Activated T-cell treated with anti-CD3 and anti-CD28 coated beads, Interleukin-2, amount 50 U/mL, for 72 hours (primary cell): ENCODE data around the gene PANK4. TPM values are rescaled to one million over a fixed set of nuclear protein-coding genes. Genes with fewer than 3 reads are reported as not detected.
A peak's percentile ranks its signal among the peaks of the same experiment; 100 is the strongest.
"Not testable (repeated sequence)": the region's sequence is repeated elsewhere in the genome, so short reads cannot be mapped to it uniquely, and the experiment has no call there.

Source experiments
- ATAC-seq, 2 donors: fragments of 150-1000 bp; cut with Tn5 transposase; replicated peaks in 1 of 2; 2 replicates each; pipeline ENCODE4 v1.10.0; 2021; ENCODE audit warnings: moderate library complexity in 2 of 2, mild to moderate bottlenecking in 1 of 2
- DNase-seq, 2 donors: peaks; one replicate each; pipeline ENCODE4 v3.0.0; 2021 to 2022; ENCODE audit warnings: mixed read lengths in 1 of 2
- H3K27ac Mint-ChIP-seq: one replicate; pipeline ENCODE4 v1.8.0; 2022; ENCODE audit warnings: mild to moderate bottlenecking, moderate library complexity, mixed read lengths
- H3K27me3 Mint-ChIP-seq: one replicate; pipeline ENCODE4 v1.8.0; 2022; ENCODE audit warnings: low read depth, mixed read lengths
- H3K36me3 Mint-ChIP-seq, 2 donors: one replicate each; pipeline ENCODE4 v1.8.0; 2022; ENCODE audit warnings: mixed read lengths in 2 of 2, mild to moderate bottlenecking in 1 of 2; ENCODE audit not compliant: insufficient read depth in 2 of 2
- H3K4me1 Mint-ChIP-seq: one replicate; pipeline ENCODE4 v1.8.0; 2022; ENCODE audit warnings: low read depth, mixed read lengths
- H3K4me3 Mint-ChIP-seq, 2 donors: one replicate each; pipeline ENCODE4 v1.8.0; 2022; ENCODE audit warnings: mild to moderate bottlenecking in 2 of 2, mixed read lengths in 2 of 2, moderate library complexity in 2 of 2
- H3K9me3 Mint-ChIP-seq, 2 donors: one replicate each; pipeline ENCODE4 v1.8.0; 2022; ENCODE audit warnings: mixed read lengths in 2 of 2
- total RNA-seq, 2 donors: library from RNA; stranded (reverse); gene quantifications; one replicate each; pipeline ENCODE4 v1.2.3, GENCODE V29; 2022

The PANK4 gene
- total RNA-seq, 2 donors from 2014 or later = 44.6 to 49.7 TPM

DNA sequence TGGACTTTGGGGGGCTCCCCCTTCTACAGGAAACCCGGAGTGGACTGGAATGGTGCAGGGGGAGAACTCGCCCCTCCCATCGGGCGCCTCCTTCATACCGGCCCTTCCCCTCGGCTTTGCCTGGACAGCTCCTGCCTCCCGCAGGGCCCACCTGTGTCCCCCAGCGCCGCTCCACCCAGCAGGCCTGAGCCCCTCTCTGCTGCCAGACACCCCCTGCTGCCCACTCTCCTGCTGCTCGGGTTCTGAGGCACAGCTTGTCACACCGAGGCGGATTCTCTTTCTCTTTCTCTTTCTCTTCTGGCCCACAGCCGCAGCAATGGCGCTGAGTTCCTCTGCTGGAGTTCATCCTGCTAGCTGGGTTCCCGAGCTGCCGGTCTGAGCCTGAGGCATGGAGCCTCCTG is 29.9 kb upstream of the PANK4 start, which contains the start of gene TNFRSF14:
TNFRSF14 (plus strand) TSS at position 95 of the 401 bp plus-strand sequence; CDS start at position 389, 294 bp downstream.
- Mint-ChIP-seq H3K9me3 (no peaks in the 10 kb centered on the region), H3K4me3 (peak within 1 kb of the TSS; percentile 99), H3K36me3 (peaks cover 8 to 11% of the 10 kb centered on the region in 2 donors), H3K27ac (peak within 1 kb of the TSS; percentile 92), H3K4me1 (peaks cover 40% of the 10 kb centered on the region), H3K27me3 (no peaks in the 10 kb centered on the region)
- peak; percentile 65 to 69 for ATAC-seq
- DNase-seq = peak; percentile 72 to 78

DNA sequence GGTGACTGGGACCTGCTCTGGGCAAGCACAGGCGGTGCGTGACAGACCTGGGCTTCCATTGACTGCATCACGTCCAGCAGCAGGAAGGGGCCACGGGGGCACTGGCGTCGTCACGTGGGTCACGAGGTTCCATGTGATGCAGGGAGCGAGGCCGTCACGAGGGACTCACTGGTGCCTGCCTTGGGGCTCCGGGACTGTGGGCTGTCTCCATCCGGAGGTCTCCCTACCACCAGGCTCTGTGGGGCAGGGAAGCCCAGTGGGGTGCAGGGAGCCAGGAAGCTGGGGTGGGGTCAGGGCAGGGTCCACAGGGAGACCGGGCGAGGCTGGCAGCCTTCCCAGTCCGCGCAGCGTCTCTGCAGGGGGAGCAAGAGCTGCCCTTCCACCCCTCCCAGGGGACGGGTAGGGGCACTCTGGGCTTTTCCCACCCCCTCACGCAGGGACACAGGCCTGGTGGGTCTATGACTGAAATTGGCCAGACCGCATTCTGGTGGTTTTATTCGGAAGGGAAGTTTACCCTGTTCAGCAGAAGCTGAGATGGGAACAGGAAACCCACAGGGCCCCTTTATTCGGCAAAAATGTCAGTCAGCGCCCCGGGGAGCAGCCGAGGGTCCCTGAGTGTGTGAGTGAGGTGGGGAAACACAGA is 29.4 kb upstream of the PANK4 start:
- Mint-ChIP-seq H3K9me3 (no peaks in the 10 kb centered on the region), H3K27me3 (no peaks in the 10 kb centered on the region), H3K4me3 (peak overlapping the region; percentile 99), H3K36me3 (peaks cover 6 to 11% of the 10 kb centered on the region in 2 donors), H3K4me1 (peaks cover 37% of the 10 kb centered on the region), H3K27ac (peak overlapping the region; percentile 92)
- peak; percentile 81 to 85 for DNase-seq
- peak; percentile 73 to 76 for ATAC-seq

DNA sequence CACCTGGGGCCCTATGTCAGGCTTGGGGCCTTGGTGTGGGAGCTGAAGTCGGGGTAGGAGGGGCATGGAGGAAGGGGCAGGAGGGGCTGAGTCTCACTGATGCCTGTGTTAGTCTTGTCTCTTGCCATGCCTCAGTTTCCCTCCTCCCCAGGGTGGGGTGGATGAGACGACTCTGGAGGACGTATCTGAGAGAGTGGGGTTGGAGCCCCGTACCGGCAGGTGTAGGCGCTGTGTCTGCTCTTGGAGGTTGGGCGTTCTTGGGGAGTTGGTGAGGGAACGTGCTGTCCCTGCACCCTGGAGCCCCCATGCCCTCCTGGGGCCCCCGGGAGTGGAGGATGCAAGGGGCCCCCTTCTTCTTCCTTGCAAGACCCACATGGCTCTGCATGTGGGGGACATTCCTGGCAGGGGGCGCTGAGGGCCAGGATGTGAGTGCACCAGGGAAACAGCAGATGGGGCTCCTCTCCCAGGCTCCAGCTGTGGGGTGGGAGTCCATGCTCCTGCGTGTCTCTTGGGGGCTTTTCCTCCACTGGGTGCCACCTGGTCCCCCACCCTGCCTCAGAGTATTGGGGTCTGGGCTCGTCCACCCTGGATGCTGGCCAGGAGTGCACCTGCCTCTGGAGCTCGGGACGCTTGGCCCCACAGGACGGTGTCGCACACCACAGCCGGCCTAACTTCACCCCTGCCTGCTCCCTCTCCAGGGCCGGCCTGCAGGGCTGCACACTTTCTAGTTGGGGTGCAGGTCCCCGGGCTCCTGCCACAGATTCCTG is 28.4 kb upstream of the PANK4 start:
- H3K9me3 Mint-ChIP-seq = no peaks in the 10 kb centered on the region
- peaks cover 41% of the 10 kb centered on the region for H3K4me1 Mint-ChIP-seq
- peak; percentile 51 to 60 for DNase-seq

DNA sequence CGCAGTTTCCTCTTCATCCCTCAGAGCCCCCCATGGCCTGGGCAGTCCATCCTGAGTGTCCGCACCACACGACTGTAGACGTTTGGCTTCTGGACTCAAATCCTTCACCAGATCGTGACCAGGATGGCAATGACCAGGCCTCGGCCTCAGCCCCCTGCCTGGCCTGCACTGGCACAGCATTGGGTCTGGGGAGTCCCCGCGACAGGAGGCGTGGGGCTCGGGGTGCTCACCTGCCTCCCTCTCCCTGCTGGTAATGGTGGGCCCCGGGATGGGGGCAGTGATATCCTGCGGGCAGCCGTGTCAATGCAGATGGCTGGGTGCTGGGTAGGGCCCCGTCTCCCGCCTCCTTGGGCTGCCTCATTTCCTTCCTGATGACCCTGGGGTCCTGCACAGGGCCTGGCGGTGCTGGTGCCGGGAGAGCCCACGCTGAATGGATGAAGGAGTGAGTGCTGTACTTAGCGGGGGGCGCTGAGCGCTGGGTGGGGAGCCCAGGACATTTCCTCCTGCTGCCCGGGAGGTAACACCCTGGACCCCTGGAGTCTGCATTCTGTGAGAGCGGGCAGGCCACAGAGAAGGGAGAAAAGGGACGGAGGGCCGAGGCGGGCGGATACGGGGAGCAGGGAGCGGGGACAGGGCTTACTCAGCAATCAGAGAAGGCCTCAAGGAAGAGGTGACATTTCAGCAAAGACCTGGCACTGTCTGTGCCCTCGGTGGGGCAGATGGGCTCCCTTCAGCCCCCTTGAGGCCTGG is 27.6 kb upstream of the PANK4 start:
- no peak for DNase-seq
- H3K27ac Mint-ChIP-seq = no peak overlapping the region
- peaks cover 6 to 13% of the 10 kb centered on the region in 2 donors for H3K36me3 Mint-ChIP-seq
- peak overlapping the region; percentile 99 for H3K4me3 Mint-ChIP-seq
- H3K27me3 Mint-ChIP-seq = no peaks in the 10 kb centered on the region
- no peaks in the 10 kb centered on the region for H3K9me3 Mint-ChIP-seq
- peaks cover 48% of the 10 kb centered on the region for H3K4me1 Mint-ChIP-seq
- ATAC-seq = no peak

More for the DNA sequence above, 28.4 kb upstream of the PANK4 start:
- peak overlapping the region; percentile 25 for H3K27ac Mint-ChIP-seq
- peaks cover 6 to 12% of the 10 kb centered on the region in 2 donors for H3K36me3 Mint-ChIP-seq
- H3K4me3 Mint-ChIP-seq = peak overlapping the region; percentile 99
- H3K27me3 Mint-ChIP-seq = no peaks in the 10 kb centered on the region
- ATAC-seq = peak in 1 of 2 donors; percentile 23

DNA sequence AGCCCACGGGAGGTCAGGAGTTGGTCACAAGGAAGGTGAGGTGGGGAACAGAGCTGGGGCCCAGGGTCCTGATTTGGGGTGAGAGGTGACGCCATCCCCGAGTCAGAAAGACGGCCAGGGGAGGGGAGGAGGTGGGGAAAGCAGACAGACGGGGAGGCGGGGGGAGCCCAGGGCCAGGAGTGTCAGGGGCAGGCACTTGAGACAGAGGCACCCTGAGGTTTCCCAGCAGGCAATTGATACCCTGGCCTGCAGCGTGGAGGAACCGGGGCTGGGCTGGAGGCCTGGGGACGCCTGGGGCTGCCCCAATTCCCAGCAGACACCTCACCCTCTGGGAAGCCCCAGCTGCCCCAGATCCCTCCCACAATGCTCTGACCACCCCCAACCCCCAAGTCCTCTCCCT is 26.7 kb upstream of the PANK4 start:
- H3K9me3 Mint-ChIP-seq, H3K36me3 Mint-ChIP-seq, H3K27ac Mint-ChIP-seq, H3K27me3 Mint-ChIP-seq, DNase-seq, H3K4me3 Mint-ChIP-seq, ATAC-seq: not testable (repeated sequence)
- peaks cover 49% of the 10 kb centered on the region for H3K4me1 Mint-ChIP-seq

DNA sequence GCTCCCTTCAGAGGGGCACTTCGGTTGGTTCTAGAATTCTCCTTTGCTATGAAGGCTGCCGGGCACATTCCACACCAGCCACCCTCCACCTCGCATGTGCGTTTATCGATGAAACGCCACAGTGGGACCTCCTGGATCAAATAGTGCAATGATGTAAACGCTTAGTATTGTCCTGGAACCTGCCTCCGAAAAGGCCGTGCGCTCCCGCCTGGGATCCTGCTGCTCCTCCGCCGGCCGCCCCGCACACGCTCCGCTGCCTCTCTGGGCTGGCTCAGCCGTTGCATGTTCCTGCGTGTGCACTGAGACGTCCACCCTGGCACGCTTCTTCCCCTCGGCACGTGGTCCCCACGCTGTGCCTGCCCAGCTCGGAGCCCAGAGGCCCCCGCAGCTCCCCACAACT is 25.8 kb upstream of the PANK4 start:
- H3K36me3 Mint-ChIP-seq = peaks cover 6 to 8% of the 10 kb centered on the region in 2 donors
- DNase-seq = no peak
- peaks cover 41% of the 10 kb centered on the region for H3K4me1 Mint-ChIP-seq
- ATAC-seq = no peak
- H3K27ac Mint-ChIP-seq = no peak overlapping the region
- H3K4me3 Mint-ChIP-seq = no peak overlapping the region
- H3K27me3 Mint-ChIP-seq = no peaks in the 10 kb centered on the region
- no peaks in the 10 kb centered on the region for H3K9me3 Mint-ChIP-seq

DNA sequence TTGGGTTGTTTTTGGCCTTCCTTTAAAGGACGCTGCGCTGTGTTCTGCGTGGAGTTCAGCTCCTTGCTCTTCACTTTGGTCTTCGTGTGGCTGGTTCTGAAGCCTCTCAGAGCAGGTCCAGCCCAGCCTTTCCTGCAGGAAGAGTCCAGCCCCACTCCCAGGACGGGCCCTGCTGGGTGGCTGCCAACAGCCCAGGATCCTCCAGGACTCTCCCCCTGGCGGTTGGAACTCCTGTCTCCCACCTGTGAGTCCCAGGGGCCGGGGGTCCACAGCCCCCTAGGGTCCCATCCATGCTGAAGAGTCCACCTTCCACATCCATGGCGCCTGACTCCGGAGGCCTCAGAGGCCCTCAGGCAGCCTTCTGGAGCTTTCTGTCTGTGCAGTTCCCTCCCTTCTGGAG is 25.1 kb upstream of the PANK4 start:
- H3K4me3 Mint-ChIP-seq, H3K9me3 Mint-ChIP-seq, H3K27me3 Mint-ChIP-seq, H3K36me3 Mint-ChIP-seq, ATAC-seq, H3K27ac Mint-ChIP-seq, DNase-seq: not testable (repeated sequence)
- peaks cover 41% of the 10 kb centered on the region for H3K4me1 Mint-ChIP-seq

DNA sequence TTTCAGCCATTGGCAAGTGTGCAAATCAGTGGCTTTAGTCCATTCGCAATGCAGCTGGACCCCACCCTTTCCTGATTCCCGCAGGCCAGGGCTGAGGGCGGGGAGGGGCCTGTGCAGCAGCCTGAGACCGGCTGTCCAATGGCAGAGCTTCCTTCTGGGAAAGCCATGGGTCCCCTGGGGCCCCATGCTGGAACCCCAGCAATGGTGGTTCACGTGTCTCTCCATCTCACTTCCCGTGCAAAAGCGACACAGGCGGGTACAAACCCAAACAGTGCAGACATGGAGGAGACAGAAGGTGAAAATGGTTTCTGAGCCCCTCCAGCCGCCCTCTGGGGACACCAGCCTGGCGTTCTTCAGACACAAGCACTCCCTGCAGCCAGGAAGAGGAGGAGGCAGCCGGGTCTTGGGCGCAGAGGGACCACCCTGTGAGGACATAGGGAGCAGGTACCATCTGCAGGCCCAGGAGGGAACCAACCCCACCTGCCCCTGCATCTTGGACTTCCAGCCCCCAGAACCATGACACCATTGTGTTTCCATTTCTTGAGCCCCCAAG is 24.0 kb upstream of the PANK4 start:
- Mint-ChIP-seq H3K4me1 (peaks cover 38% of the 10 kb centered on the region), H3K4me3 (peak overlapping the region; percentile 63 to 94)
- not testable (repeated sequence) for H3K9me3 Mint-ChIP-seq, H3K27me3 Mint-ChIP-seq, H3K36me3 Mint-ChIP-seq, ATAC-seq, H3K27ac Mint-ChIP-seq, DNase-seq

DNA sequence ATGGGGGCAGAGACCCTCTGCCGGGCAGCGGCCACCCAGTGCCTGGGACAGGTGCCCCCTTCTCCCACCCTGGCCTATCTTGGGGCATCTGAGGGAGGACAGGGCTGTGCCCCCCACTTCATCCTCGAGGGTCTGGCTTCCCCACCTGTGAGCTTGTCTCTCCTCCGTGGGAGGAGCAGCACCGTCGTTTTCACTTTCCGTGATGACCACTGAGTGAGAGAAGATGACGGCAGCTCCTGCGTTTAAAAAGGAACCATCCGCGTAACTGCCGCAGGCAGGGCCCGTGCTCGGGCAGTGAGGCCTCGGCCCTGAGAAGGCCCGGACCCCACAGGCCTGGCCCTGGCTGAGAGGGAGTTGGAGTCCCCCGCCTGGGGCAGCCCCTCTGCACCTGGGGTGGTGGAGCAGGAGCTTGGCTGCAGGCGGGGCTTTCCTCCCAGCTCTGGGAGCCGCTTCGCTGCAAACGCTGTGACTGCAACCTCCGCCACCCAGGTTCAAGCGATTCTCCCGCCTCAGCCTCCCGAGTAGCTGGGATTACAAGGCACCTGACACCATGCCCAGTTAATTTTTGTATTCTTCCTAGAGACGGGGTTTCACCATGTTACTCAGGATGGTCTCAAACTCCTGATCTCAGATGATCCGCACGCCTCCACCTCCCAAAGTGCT is 23.1 kb upstream of the PANK4 start:
- H3K36me3 Mint-ChIP-seq = not testable (repeated sequence)

DNA sequence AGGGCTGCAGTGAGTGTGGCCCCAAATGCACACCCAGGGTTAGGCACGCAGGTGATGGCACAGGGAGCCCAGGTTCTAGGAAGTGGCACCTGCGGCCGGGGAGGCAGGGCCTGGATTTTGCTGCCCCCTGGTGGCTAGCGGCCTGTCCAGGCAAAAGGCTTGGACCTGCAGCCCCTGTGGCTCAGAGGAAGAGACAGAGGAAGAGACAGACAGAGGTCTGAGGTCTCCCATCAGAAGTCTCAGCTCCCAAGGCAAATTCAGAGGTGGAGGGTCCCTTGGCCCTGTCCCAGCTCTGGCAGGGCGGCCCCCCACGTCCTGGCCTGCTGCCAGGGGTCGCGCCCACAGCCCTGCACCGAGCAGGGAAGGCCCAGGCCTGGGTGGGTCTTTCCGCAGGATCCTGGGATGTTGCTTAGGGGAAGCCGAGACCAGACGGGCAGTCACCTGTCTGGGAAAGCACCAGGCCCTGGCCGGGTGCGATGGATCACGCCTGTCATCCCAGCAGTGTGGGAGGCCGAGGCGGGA is 21.7 kb upstream of the PANK4 start:
- Mint-ChIP-seq H3K27ac (peak overlapping the region; percentile 93), H3K9me3 (no peaks in the 10 kb centered on the region), H3K27me3 (no peaks in the 10 kb centered on the region), H3K4me3 (peak overlapping the region; percentile 94), H3K4me1 (peaks cover 18% of the 10 kb centered on the region), H3K36me3 (peaks cover 0 to 4% of the 10 kb centered on the region in 2 donors)
- DNase-seq = peak; percentile 89 to 92
- ATAC-seq = peak; percentile 39 to 43

More for the DNA sequence above, 23.1 kb upstream of the PANK4 start:
- not testable (repeated sequence) for DNase-seq, ATAC-seq, H3K9me3 Mint-ChIP-seq, H3K27me3 Mint-ChIP-seq
- Mint-ChIP-seq H3K4me1 (peaks cover 29% of the 10 kb centered on the region), H3K4me3 (peak overlapping the region; percentile 94), H3K27ac (peak overlapping the region; percentile 93)

DNA sequence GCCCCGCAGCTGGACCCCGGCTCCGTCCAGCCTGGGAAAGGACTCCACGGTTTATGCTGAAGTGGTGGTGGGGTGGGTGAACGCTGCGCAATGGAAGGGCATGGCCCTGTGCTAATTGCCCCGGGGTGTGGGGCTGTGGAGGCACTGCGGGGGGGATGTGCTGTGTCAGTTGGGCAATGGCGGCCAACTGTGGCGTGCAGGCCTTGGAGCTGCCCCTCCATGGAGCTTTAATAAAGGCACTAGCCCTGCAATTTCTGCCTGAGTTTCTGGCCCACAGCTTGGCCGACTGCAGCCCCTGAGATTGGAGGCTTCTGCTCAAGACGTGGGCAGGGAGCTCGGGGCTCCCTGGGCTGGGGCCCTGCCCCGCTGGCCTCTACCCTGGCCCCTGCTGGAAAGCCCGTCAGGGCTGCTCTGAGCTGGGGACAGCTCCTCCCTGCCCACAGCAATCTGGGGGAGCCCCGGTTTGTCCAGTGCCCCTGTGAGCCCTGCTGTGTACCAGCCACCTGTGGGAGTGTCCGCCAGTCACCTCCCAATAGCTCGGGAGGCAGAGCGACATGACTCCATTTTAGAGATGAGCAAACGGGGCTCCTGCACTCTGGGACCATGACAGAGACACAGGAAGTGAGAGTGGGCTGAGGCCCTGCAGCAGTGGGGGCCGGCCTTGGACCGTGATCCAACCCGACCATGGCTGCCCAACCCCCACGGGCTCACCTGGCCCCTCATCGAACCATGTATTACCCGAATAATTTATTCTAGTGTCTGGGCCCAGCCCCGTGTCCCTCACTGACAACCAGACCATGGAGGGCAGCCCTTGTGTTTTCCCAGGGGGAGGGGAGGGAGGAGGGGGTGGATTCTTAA is 21.0 kb upstream of the PANK4 start:
- Mint-ChIP-seq H3K4me3 (peak overlapping the region; percentile 94), H3K27me3 (no peaks in the 10 kb centered on the region), H3K36me3 (peaks cover 0 to 4% of the 10 kb centered on the region in 2 donors), H3K27ac (peak overlapping the region; percentile 84), H3K9me3 (no peaks in the 10 kb centered on the region), H3K4me1 (peaks cover 18% of the 10 kb centered on the region)
- peak; percentile 78 to 84 for DNase-seq
- ATAC-seq = peak; percentile 55
